ENCODE data around the gene MST1R. TPM values are rescaled to one million over a fixed set of nuclear protein-coding genes. Genes with fewer than 3 reads are reported as not detected.
"Not testable (repeated sequence)": the region's sequence is repeated elsewhere in the genome, so short reads cannot be mapped to it uniquely, and the experiment has no call there.

The MST1R gene
- 1 to 10 TPM in 1 of 2 donors, under 1 TPM in 1; 0.50 to 2.6 TPM for total RNA-seq

- H3K27me3 Mint-ChIP-seq = no peaks in the 10 kb centered on the region
- H3K9me3 Mint-ChIP-seq = no peaks in the 10 kb centered on the region
- DNase-seq (ENCODE audit: low spot score) (peak; percentile 83), ATAC-seq (peak; percentile 96 to 97)
- H3K27ac Mint-ChIP-seq = peak within 1 kb of the TSS in 1 of 2 donors; percentile 72
- no peaks in the 10 kb centered on the region for H3K36me3 Mint-ChIP-seq
- H3K4me1 Mint-ChIP-seq (ENCODE audit: low read depth in 2 of 2) = peaks cover 6 to 13% of the 10 kb centered on the region in 2 donors
- peak within 1 kb of the TSS; percentile 80 for H3K4me3 Mint-ChIP-seq
Measured at GRCh38 chr3:49903451-49904424, at the start of gene MST1R. Gene MST1R (minus strand): TSS chr3:49903873. CDS start chr3:49903609, 264 bp downstream.

- Mint-ChIP-seq H3K27ac (no peak overlapping the region), H3K27me3 (no peaks in the 10 kb centered on the region), H3K4me1 (ENCODE audit: low read depth in 2 of 2) (peaks cover 14 to 19% of the 10 kb centered on the region in 2 donors), H3K4me3 (no peak overlapping the region), H3K9me3 (no peaks in the 10 kb centered on the region), H3K36me3 (no peaks in the 10 kb centered on the region)
- no peak for ATAC-seq
- no peak for DNase-seq (ENCODE audit: low spot score)
Measured at GRCh38 chr3:49952924-49953323, 49.3 kb upstream of the MST1R start.

DNA sequence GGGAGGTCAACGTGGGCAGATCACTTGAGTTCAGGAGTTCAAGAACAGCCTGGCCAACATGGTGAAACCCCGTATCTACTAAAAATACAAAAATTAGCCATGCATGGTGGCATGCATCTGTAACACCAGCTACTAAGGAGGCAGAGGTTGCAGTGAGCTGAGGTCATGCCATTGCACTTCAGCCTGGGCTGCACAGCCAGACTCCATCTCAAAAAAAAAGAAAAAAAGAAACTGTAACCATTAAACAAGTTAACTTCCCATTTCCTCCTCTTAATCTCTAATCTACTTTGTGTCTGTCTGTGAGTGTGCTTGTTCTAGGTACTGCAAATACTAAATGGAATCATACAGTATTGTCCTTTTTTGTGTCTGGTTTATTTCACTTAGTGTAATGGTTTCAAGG is 39.0 kb upstream of the MST1R start:
- Mint-ChIP-seq H3K4me3 (peak overlapping the region; percentile 44), H3K27ac (no peak overlapping the region), H3K36me3 (no peaks in the 10 kb centered on the region), H3K27me3 (no peaks in the 10 kb centered on the region), H3K4me1 (ENCODE audit: low read depth in 2 of 2) (peaks cover 29 to 31% of the 10 kb centered on the region in 2 donors), H3K9me3 (no peaks in the 10 kb centered on the region)
- ATAC-seq (no peak), DNase-seq (ENCODE audit: low spot score) (no peak)

GRCh38 chr3:49940667-49941249 is 37.1 kb upstream of the MST1R start:
- H3K27ac Mint-ChIP-seq = peak overlapping the region; percentile 97 to 98
- ATAC-seq = no peak
- H3K27me3 Mint-ChIP-seq = no peaks in the 10 kb centered on the region
- DNase-seq (ENCODE audit: low spot score) = no peak
- H3K4me3 Mint-ChIP-seq = peak overlapping the region; percentile 99
- H3K4me1 Mint-ChIP-seq (ENCODE audit: low read depth in 2 of 2) = peaks cover 25 to 28% of the 10 kb centered on the region in 2 donors
- H3K9me3 Mint-ChIP-seq = no peaks in the 10 kb centered on the region
- H3K36me3 Mint-ChIP-seq = no peaks in the 10 kb centered on the region

- H3K36me3 Mint-ChIP-seq = no peaks in the 10 kb centered on the region
- H3K9me3 Mint-ChIP-seq = no peaks in the 10 kb centered on the region
- peak within 1 kb of the TSS; percentile 97 to 98 for H3K27ac Mint-ChIP-seq
- no peaks in the 10 kb centered on the region for H3K27me3 Mint-ChIP-seq
- H3K4me3 Mint-ChIP-seq = peak within 1 kb of the TSS; percentile 99
- DNase-seq (ENCODE audit: low spot score) (peak; percentile 98), ATAC-seq (peak; percentile 98 to 99)
- peaks cover 25 to 26% of the 10 kb centered on the region in 2 donors for H3K4me1 Mint-ChIP-seq (ENCODE audit: low read depth in 2 of 2)
Measured at GRCh38 chr3:49939858-49940666, 36.4 kb upstream of the MST1R start, which contains the start of gene RBM6. Gene RBM6 (plus strand): TSS chr3:49940150. CDS start chr3:49962642, 22,492 bp downstream.

GRCh38 chr3:49937090-49937489 is 33.4 kb upstream of the MST1R start:
- no peak for DNase-seq (ENCODE audit: low spot score)
- Mint-ChIP-seq H3K4me3 (no peak overlapping the region), H3K4me1 (ENCODE audit: low read depth in 2 of 2) (peaks cover 14 to 17% of the 10 kb centered on the region in 2 donors), H3K36me3 (no peaks in the 10 kb centered on the region), H3K9me3 (no peaks in the 10 kb centered on the region), H3K27ac (peak overlapping the region in 1 of 2 donors; percentile 44), H3K27me3 (no peaks in the 10 kb centered on the region)
- no peak for ATAC-seq

DNA sequence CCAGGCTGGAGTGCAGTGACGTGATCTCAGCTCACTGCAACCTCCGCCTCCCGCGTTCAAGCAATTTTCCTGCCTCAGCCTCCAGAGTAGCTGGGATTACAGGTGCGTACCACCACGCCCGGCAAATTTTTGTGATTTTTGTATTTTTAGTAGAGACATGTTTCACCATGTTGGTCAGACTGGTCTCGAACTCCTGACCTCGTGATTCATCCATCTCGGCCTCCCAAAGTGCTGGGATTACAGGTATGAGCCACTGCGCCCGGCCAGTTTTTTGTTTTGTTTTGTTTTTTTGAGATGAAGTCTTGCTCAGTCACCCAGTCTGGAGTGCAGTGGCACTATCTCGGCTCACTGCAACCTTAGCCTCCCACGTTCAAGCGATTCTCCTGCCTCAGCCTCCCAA is 28.6 kb upstream of the MST1R start:
- not testable (repeated sequence) for DNase-seq (ENCODE audit: low spot score); H3K27ac Mint-ChIP-seq; H3K36me3 Mint-ChIP-seq; H3K4me3 Mint-ChIP-seq; H3K27me3 Mint-ChIP-seq; ATAC-seq; H3K9me3 Mint-ChIP-seq
- peaks cover 4 to 11% of the 10 kb centered on the region in 2 donors for H3K4me1 Mint-ChIP-seq (ENCODE audit: low read depth in 2 of 2)

GRCh38 chr3:49930922-49931321 is 27.2 kb upstream of the MST1R start:
- no peaks in the 10 kb centered on the region for H3K36me3 Mint-ChIP-seq
- peak; percentile 10 for DNase-seq (ENCODE audit: low spot score)
- ATAC-seq = no peak
- no peaks in the 10 kb centered on the region for H3K27me3 Mint-ChIP-seq
- peaks cover 8 to 16% of the 10 kb centered on the region in 2 donors for H3K4me1 Mint-ChIP-seq (ENCODE audit: low read depth in 2 of 2)
- H3K27ac Mint-ChIP-seq = peak overlapping the region in 1 of 2 donors; percentile 30
- H3K9me3 Mint-ChIP-seq = no peaks in the 10 kb centered on the region
- no peak overlapping the region for H3K4me3 Mint-ChIP-seq

DNA sequence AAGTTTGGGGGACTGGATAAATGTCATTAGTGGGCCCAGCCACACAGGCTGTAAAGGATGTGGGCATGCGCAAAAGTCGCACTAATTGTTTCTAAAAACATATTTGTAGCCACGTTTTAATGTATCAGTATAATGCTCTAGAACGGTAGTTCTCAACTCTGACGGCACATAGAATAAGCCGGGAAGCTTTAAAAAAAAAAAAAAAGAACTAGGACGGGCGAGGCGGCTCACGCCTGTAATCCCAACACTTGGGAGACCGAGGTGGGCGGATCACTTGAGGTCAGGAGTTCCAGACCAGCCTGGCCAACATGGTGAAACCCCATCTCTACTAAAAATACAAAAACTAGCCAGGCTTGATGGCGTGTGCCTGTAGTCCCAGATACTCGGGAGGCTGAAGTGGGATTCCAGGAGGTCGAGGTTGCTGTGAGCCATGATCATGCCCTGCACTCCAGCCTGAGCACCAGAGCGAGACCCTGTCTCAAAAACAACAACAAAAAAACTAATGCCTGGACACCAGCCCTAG is 26.6 kb upstream of the MST1R start:
- Mint-ChIP-seq H3K9me3 (no peaks in the 10 kb centered on the region), H3K4me3 (peak overlapping the region; percentile 84), H3K36me3 (no peaks in the 10 kb centered on the region), H3K27ac (peak overlapping the region; percentile 80 to 92), H3K27me3 (no peaks in the 10 kb centered on the region), H3K4me1 (ENCODE audit: low read depth in 2 of 2) (peaks cover 12 to 18% of the 10 kb centered on the region in 2 donors)
- ATAC-seq (no peak), DNase-seq (ENCODE audit: low spot score) (peak; percentile 8)

GRCh38 chr3:49929291-49930167 is 25.9 kb upstream of the MST1R start, which contains the start of gene MON1A:
Gene MON1A (minus strand): TSS chr3:49929811. CDS start chr3:49913346, 16,465 bp downstream.
- H3K27ac Mint-ChIP-seq = peak within 1 kb of the TSS; percentile 80 to 92
- DNase-seq (ENCODE audit: low spot score) = peak; percentile 95
- H3K4me1 Mint-ChIP-seq (ENCODE audit: low read depth in 2 of 2) = peaks cover 12 to 18% of the 10 kb centered on the region in 2 donors
- peak within 1 kb of the TSS; percentile 84 for H3K4me3 Mint-ChIP-seq
- no peaks in the 10 kb centered on the region for H3K36me3 Mint-ChIP-seq
- ATAC-seq = peak; percentile 99
- H3K27me3 Mint-ChIP-seq = no peaks in the 10 kb centered on the region
- H3K9me3 Mint-ChIP-seq = no peaks in the 10 kb centered on the region

DNA sequence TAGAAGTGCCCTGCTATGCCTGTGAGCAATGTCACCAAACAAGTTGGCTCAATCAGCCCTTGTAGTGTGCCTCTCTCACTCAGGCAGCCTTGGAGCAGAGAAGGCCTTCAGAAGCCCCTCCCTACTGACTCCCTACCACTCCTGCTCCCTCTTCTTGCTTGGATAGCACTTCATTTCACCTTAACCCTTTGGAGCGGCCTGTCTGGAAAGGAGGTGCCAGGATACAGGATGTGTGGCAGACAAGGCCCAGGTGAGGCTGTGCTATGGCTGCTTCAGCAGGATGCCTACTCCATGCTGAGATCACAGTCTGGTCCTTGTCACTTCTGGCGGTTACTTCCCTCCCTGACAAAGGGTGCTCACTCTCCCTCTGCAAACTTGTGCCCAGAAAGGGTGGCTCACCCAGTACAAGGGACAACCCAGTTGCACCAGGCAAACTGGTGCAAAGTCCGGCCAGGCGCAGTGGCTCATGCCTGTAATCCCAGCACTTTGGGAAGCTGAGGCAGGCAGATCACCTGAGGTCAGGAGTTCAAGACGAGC is 24.9 kb upstream of the MST1R start:
- Mint-ChIP-seq H3K9me3 (no peaks in the 10 kb centered on the region), H3K4me1 (ENCODE audit: low read depth in 2 of 2) (peaks cover 12 to 18% of the 10 kb centered on the region in 2 donors), H3K27ac (no peak overlapping the region), H3K36me3 (no peaks in the 10 kb centered on the region), H3K4me3 (peak overlapping the region; percentile 84), H3K27me3 (no peaks in the 10 kb centered on the region)
- no peak for DNase-seq (ENCODE audit: low spot score)
- ATAC-seq = no peak

GRCh38 chr3:49927798-49928197 is 24.1 kb upstream of the MST1R start:
- peaks cover 12 to 18% of the 10 kb centered on the region in 2 donors for H3K4me1 Mint-ChIP-seq (ENCODE audit: low read depth in 2 of 2)
- H3K27me3 Mint-ChIP-seq = no peaks in the 10 kb centered on the region
- no peaks in the 10 kb centered on the region for H3K36me3 Mint-ChIP-seq
- no peaks in the 10 kb centered on the region for H3K9me3 Mint-ChIP-seq
- no peak overlapping the region for H3K4me3 Mint-ChIP-seq
- no peak for DNase-seq (ENCODE audit: low spot score)
- no peak for ATAC-seq
- H3K27ac Mint-ChIP-seq = no peak overlapping the region
